ENCODE results near the gene CYP8B1. TPM values are rescaled to one million over a fixed set of nuclear protein-coding genes. Genes with fewer than 3 reads are reported as not detected.

The CYP8B1 gene
- total and polyA plus RNA-seq, 2 of the 13 experiments (the other 11 are each of a cell fraction or from before 2014, with no cell fraction given): 0.58 to 2.0 TPM

- TF ChIP-seq DMTF1 (CRISPR knock-in tag; IDR thresholded peaks at IDR 0.05): no peak
- TF ChIP-seq, protein P1, sequence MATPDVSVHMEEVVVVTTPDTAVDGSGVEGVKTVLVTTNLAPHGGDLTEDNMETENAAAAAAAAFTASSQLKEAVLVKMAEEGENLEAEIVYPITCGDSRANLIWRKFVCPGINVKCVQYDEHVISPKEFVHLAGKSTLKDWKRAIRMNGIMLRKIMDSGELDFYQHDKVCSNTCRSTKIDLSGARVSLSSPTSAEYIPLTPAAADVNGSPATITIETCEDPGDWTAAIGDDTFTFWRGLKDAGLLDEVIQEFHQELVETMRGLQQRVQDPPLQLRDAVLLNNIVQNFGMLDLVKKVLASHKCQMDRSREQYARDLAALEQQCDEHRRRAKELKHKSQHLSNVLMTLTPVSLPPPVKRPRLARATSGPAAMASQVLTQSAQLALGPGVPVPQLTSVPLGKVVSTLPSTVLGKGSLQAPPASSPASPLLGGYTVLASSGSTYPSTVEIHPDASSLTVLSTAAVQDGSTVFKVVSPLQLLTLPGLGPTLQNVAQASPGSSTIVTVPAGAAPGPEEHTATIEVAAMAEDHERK (CRISPR knock-in tag; IDR thresholded peaks at IDR 0.05; ENCODE audit: low read depth): no peak
- TF ChIP-seq MYNN (CRISPR knock-in tag; IDR thresholded peaks at IDR 0.05; ENCODE audit: low read depth): no peak
- TF ChIP-seq, protein P2, sequence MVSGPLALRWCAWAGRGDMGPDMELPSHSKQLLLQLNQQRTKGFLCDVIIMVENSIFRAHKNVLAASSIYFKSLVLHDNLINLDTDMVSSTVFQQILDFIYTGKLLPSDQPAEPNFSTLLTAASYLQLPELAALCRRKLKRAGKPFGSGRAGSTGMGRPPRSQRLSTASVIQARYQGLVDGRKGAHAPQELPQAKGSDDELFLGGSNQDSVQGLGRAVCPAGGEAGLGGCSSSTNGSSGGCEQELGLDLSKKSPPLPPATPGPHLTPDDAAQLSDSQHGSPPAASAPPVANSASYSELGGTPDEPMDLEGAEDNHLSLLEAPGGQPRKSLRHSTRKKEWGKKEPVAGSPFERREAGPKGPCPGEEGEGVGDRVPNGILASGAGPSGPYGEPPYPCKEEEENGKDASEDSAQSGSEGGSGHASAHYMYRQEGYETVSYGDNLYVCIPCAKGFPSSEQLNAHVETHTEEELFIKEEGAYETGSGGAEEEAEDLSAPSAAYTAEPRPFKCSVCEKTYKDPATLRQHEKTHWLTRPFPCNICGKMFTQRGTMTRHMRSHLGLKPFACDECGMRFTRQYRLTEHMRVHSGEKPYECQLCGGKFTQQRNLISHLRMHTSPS (CRISPR knock-in tag; IDR thresholded peaks at IDR 0.05; ENCODE audit: low read depth): peak; percentile 94
- no peak for TF ChIP-seq ZNF207 (IDR thresholded peaks at IDR 0.05; ENCODE audit: borderline replicate concordance)
- 0 out of 2 replicates have a peak, but pooled peaks have one; percentile 44 for TF ChIP-seq KLF12 (CRISPR knock-in tag; IDR thresholded peaks at IDR 0.05; ENCODE audit: borderline replicate concordance)
- TF ChIP-seq ZNF431 (CRISPR knock-in tag; IDR thresholded peaks at IDR 0.05; ENCODE audit: borderline replicate concordance, low read depth): no peak; the same call in 1 of the 2 replicates
- no peak; the same call in 1 of the 2 replicates for TF ChIP-seq TFDP2 (CRISPR knock-in tag; IDR thresholded peaks at IDR 0.05)
- no peak for TF ChIP-seq NPAS2 (CRISPR knock-in tag; IDR thresholded peaks at IDR 0.05; ENCODE audit: borderline replicate concordance)
- no peak for TF ChIP-seq KLF11 (CRISPR knock-in tag; IDR thresholded peaks at IDR 0.05)
- TF ChIP-seq NBN (conservative IDR thresholded peaks at IDR 0.05): no peak
- peak; percentile 85 for TF ChIP-seq TCF7 (IDR thresholded peaks at IDR 0.05; ENCODE audit: low read depth)
- no peak for TF ChIP-seq XRCC5 (optimal IDR thresholded peaks at IDR 0.05; ENCODE audit: low read length)
- no peak for TF ChIP-seq ZNF12 (CRISPR knock-in tag; IDR thresholded peaks at IDR 0.05)
- TF ChIP-seq, protein P3, sequence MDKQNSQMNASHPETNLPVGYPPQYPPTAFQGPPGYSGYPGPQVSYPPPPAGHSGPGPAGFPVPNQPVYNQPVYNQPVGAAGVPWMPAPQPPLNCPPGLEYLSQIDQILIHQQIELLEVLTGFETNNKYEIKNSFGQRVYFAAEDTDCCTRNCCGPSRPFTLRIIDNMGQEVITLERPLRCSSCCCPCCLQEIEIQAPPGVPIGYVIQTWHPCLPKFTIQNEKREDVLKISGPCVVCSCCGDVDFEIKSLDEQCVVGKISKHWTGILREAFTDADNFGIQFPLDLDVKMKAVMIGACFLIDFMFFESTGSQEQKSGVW (CRISPR knock-in tag; IDR thresholded peaks at IDR 0.05; ENCODE audit: borderline replicate concordance): no peak
- no peak for TF ChIP-seq ZBTB38 (CRISPR knock-in tag; IDR thresholded peaks at IDR 0.05)
- TF ChIP-seq, protein P4, sequence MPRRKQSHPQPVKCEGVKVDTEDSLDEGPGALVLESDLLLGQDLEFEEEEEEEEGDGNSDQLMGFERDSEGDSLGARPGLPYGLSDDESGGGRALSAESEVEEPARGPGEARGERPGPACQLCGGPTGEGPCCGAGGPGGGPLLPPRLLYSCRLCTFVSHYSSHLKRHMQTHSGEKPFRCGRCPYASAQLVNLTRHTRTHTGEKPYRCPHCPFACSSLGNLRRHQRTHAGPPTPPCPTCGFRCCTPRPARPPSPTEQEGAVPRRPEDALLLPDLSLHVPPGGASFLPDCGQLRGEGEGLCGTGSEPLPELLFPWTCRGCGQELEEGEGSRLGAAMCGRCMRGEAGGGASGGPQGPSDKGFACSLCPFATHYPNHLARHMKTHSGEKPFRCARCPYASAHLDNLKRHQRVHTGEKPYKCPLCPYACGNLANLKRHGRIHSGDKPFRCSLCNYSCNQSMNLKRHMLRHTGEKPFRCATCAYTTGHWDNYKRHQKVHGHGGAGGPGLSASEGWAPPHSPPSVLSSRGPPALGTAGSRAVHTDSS (CRISPR knock-in tag; conservative IDR thresholded peaks at IDR 0.05): no peak
- TF ChIP-seq SALL1 (CRISPR knock-in tag; IDR thresholded peaks at IDR 0.05): peak; percentile 98
- TF ChIP-seq E2F5 (CRISPR knock-in tag; conservative IDR thresholded peaks at IDR 0.05): no peak
Observed at GRCh38 chr3:42855547-42856380, 19.9 kb downstream of the CYP8B1 start (continued).

Measured in HepG2 (cell line).